HG03342 (cell line): Measurements from ENCODE around the gene GLDC.
"Not testable (repeated sequence)": the region's sequence is repeated elsewhere in the genome, so short reads cannot be mapped to it uniquely, and the experiment has no call there.

Experiments used
- ATAC-seq: cut with Tn5 transposase; IDR thresholded peaks from one replicate; pipeline ENCODE4 v1.9.1; 2021; ENCODE audit warnings: mild to moderate bottlenecking, moderate library complexity; ENCODE audit not compliant: unreplicated experiment

The GLDC gene

DNA sequence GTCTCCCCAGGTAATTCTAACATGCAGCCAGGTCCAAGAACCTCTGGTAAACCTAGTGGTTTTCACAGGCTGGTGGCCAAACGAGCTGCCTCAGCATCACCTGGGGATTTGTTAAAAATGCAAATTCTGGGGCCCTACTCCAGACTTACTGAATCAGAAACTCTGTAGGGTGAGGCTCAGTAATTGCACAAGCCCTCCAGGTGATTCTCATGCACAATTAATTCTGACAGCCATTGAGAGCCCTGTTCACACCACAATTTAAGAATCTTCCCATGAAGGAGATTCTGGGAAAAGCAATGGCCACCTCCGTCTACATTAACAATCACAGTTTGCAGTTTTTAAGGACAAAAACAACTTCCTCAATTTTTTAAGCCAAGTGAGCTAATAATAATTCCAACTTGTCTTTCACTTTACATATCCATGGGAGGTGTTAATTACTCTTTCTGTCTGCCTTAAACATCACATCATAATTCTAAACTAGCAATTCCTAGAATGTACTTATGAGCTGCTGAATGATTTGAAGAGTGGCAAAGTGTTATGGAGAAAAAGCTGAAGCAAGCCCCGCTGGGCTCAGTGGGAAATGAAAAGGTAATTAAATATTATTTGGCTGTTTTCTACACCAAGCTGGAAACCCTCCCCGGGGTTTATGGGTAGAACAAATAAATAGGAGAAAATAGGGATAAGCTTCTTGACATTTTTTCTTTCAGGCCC is 70.0 kb downstream of the GLDC start:
- ATAC-seq: peak; percentile 91

- ATAC-seq: no peak
These were observed 78.4 kb downstream of the GLDC start for GRCh38 chr9:6567140-6567591.

DNA sequence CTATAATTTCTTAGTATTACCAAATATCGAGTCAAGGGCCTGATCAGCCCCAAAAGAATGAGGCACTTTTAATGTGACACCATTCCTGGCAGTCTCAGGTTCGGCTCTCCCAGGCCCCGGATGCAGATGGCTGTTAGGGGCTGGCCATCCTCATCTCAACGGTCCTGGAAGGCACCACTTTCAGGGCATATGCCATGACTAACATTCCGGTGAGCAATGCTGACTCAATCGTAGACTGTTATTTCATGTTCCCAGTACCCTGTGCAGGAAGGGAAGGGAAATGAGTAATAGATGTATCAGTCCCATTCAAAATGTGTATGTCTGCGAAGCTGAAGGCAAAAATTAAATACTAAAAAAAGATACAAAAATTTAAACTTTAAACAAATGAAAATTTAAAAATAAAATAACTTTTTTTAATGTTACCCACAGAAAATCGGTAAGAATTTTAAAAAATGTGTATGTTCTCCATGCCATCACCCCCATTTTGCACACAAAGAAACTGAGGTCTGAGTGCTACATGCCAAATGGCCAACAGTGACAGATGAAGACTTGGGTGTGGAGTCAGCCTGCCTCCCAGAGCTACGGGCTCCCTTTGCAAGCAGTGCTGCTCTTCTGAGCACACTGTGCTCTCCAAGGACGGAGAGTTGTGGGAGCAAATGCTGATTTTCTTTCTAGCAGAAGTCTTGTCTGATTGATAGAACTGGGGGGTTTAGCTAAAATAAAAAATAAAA is 79.0 kb downstream of the GLDC start:
- ATAC-seq: no peak

- no peak for ATAC-seq
These were observed 80.2 kb downstream of the GLDC start for GRCh38 chr9:6565312-6565711.

DNA sequence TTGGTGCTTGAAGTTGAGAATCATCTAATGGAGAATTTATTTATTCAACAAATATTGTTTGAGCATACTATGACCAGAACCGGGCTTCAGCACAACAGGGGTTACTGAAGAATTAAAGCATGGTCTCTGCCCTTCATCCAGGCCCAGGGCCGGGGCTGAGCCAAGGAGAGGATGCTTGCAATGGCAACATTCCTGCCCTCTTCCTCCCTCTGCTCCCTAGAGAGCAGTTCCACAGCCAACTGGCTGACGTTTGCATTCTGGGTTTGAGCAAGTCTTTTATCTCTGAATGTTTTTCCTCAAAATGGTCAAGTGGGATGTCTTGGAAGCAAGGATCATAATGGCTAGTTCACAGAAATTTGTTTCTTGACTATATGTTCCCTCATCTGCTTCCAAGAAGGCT is 80.7 kb downstream of the GLDC start:
- ATAC-seq: no peak

DNA sequence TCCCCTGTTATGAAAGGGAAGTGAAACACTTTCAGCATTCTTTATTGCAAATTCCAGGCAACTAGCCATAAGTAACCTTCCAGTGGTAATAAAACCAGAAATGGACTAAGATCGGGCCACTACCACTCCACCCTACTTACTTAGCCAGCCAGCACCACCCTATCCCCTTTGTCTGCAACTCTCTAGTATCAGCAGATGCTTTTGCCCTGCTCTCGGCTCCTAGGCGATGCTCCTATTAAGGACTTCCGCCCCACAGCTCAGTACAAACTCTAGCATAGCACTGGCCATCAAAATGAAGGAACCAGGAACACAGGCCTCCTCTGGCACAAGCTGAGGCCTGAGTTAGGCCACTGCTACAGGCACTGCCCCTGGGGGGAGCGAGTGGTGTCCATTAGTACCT is 81.2 kb downstream of the GLDC start:
- ATAC-seq: no peak

GRCh38 chr9:6562871-6563430 is 82.6 kb downstream of the GLDC start:
- ATAC-seq: no peak

- ATAC-seq: no peak
These were observed 83.3 kb downstream of the GLDC start for GRCh38 chr9:6562201-6562600.

DNA sequence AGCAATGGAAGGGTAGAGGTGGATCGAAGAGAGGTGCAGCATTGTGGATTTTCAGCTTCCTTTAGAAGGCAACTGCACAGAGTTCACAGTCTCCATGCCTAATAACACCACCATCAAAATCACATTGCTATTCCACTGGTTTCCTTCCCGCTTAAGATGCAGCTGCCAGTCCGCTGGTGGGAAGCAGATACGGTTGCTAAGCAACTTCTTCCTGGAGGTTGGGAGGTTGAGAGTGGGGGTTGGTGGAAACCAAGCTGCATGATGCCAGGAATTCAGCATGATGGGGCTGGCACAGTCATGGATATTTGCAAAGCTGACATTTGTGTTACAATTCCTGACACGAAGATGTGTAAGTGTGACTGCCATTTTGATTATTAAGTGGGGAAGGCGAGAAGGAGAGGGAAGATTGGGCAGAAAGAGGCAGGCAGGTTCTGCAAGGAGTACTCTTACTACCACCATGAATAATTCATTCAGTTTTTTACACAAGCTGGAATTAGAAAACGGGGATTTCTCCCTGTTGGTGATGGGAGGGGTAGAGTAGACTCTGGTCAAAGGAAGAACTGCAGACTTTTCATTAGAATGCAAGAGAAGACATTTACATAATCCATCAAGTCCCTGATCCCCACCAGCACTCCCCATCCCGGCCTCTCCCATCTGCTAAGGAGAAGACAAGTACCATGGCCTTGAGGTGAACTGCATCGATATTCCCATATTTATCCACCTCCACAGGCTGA is 87.5 kb downstream of the GLDC start:
- no peak for ATAC-seq

- ATAC-seq: no peak
These were observed 91.7 kb downstream of the GLDC start for GRCh38 chr9:6553866-6554265.

DNA sequence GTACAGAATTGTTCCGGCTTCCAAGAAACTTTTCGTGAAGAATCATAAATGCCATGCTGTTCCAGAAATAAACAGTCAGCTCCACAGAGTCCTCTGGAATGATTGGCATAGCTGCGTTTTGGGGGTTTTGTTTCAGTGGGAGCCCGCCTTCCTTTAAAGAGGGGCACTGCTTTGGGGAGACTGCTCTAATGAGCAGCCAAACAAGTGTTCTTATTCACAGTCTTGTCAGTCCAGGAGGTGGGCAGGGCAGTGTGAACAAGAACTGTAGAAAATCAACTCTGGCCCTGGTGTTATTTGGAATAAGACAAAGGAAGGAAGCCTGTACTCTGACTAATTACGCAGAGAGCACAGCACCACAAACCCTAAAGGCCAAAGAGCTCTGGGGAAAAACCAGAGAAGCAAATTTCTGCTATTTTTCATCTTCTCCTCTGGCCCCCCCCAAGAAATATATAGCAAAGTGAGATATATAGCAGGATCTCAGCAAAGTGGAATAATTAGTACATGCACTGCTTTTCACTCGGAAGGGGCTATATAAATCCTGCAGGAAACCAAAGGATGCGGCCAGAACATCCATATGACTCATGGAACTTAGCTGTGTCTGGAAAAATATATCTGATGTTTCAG is 92.9 kb downstream of the GLDC start:
- no peak for ATAC-seq

DNA sequence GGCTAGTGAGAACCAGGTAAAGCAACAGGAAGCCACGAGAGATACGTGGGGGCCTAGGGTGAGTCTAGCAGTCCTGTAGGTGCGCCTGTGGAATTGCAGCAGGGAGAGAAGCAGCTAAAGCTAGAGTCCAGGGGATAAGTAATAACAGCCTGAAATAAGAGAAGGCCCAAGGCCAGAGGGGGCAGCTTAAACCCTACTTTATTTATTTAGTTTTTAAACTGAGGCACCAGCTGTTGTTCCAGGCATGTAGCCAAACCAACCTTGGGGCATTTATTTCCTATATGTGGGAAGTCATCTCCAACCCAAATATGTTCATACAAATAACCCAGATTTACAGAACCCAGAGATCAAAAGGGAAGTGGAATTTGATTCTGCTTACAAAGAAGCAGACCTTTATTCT is 93.5 kb downstream of the GLDC start:
- no peak for ATAC-seq

- no peak for ATAC-seq
These were observed 94.4 kb downstream of the GLDC start for GRCh38 chr9:6551136-6551535.

- no peak for ATAC-seq
These were observed 96.3 kb downstream of the GLDC start for GRCh38 chr9:6549106-6549800.

- no peak for ATAC-seq
These were observed 100.4 kb downstream of the GLDC start for GRCh38 chr9:6545017-6545691.

- no peak for ATAC-seq
These were observed 102.3 kb downstream of the GLDC start for GRCh38 chr9:6543204-6543603.

DNA sequence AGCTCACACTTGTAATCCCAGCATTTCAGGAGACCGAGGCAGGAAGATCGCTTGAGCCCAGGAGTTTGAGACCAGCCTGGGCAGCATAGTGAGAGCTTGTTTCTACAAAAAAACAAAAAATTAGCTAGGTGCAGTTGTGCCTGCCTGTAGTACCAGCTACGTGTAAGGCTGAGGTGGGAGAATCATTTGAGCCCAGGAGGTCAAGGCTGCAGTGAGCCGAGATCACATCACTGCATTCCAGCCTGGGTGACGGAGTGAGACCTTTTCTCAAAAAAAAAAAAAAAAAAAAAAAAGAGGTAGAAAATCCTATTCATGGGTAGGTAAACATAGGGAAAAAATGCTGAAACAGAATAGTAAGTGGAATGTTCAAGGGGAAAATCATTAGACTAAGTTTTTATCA is 102.9 kb downstream of the GLDC start:
- not testable (repeated sequence) for ATAC-seq

- no peak for ATAC-seq
These were observed 106.9 kb downstream of the GLDC start for GRCh38 chr9:6538666-6539071.

DNA sequence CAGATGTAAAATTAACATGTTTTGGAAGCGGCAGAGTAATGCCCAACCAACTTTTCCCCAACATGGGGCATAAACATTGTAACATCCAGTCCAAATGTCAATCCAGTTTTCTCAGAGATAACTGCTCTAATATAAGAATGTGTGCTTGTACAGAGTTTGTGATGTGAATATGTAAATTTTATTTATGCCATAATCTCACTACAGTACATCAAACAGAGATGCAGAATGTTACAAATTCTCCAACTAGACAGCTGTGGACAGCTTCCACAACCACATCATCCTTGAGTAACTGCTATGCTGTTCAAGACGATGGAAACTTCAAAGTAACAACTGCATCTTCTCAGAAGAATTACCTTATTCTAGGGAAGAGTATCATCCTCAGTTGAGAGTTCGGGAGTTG is 109.9 kb downstream of the GLDC start:
- ATAC-seq: no peak
